Endodermal cell (in vitro differentiated cells): ENCODE results near the gene RBM20. TPM values are rescaled to one million over a fixed set of nuclear protein-coding genes. Genes with fewer than 3 reads are reported as not detected.
"Not testable (repeated sequence)": the region's sequence is repeated elsewhere in the genome, so short reads cannot be mapped to it uniquely, and the experiment has no call there.

Experiments
- DNase-seq: peaks from one replicate; pipeline ENCODE4 v3.0.0-alpha.2; 2017
- H3K27ac ChIP-seq: 2 replicates; pipeline ENCODE4 v1.5.1; 2013; ENCODE audit warnings: mild to moderate bottlenecking, low read depth, low read length, moderate library complexity
- H3K27me3 ChIP-seq: 2 replicates; pipeline ENCODE4 v1.6.1; 2013; ENCODE audit warnings: mild to moderate bottlenecking, low read length, moderate library complexity; ENCODE audit not compliant: insufficient read depth, control insufficient read depth, poor library complexity, severe bottlenecking
- H3K36me3 ChIP-seq: 2 replicates; pipeline ENCODE4 v1.7.0; 2013; ENCODE audit warnings: mild to moderate bottlenecking, low read length, moderate library complexity; ENCODE audit not compliant: control insufficient read depth, insufficient read depth
- H3K4me1 ChIP-seq: one replicate; pipeline ENCODE4 v1.7.0; 2013; ENCODE audit warnings: low read length; ENCODE audit not compliant: control insufficient read depth, insufficient read depth
- H3K4me3 ChIP-seq: 2 replicates; pipeline ENCODE4 v1.5.1; 2013; ENCODE audit warnings: mild to moderate bottlenecking, low read length, moderate library complexity
- H3K9ac ChIP-seq: 2 replicates; pipeline ENCODE4 v1.6.1; 2013; ENCODE audit warnings: mild to moderate bottlenecking, low read length, moderate library complexity; ENCODE audit not compliant: poor library complexity, severe bottlenecking; ENCODE audit errors: extremely low read depth
- H3K9me3 ChIP-seq: 2 replicates; pipeline ENCODE4 v1.6.1; 2013; ENCODE audit warnings: mild to moderate bottlenecking, low read length, moderate library complexity; ENCODE audit not compliant: control insufficient read depth
- H3K27ac Mint-ChIP-seq: 2 replicates; pipeline ENCODE4 v1.8.0; 2020; ENCODE audit warnings: mixed read lengths
- H3K27me3 Mint-ChIP-seq: 2 replicates; pipeline ENCODE4 v1.8.0; 2021; ENCODE audit warnings: mild to moderate bottlenecking, mixed read lengths; ENCODE audit not compliant: insufficient read depth
- H3K36me3 Mint-ChIP-seq: 2 replicates; pipeline ENCODE4 v1.8.0; 2020; ENCODE audit warnings: low read depth, mixed read lengths
- H3K4me1 Mint-ChIP-seq: 2 replicates; pipeline ENCODE4 v1.8.0; 2020; ENCODE audit warnings: mixed read lengths
- H3K4me3 Mint-ChIP-seq: 2 replicates; pipeline ENCODE4 v1.8.0; 2020; ENCODE audit warnings: mild to moderate bottlenecking, moderate library complexity, mixed read lengths
- H3K9me3 Mint-ChIP-seq: 2 replicates; pipeline ENCODE4 v1.8.0; 2020; ENCODE audit warnings: mild to moderate bottlenecking, mixed read lengths
- CTCF ChIP-seq: fragments of 200-600 bp; sonication (generic); conservative IDR thresholded peaks from 2 replicates; pipeline ENCODE4 v1.5.0; 2021; ENCODE audit warnings: antibody characterized with exemption, mild to moderate bottlenecking
- WGBS, 2 experiments: methylation state at CpG; one replicate each; pipeline versions ENCODE4 v1.1.5 to v1.1.7; 2013; ENCODE audit warnings: missing lambda C conversion rate in 2 of 2, mixed read lengths in 1 of 2; ENCODE audit not compliant: insufficient coverage in 1 of 2, insufficient read length in 1 of 2; 5-methylcytosine and 5-hydroxymethylcytosine counted together
- total RNA-seq, 2 donors: library from RNA; stranded (reverse); fragmentation: NEBNext Ultra II Directional in 1 of 2; extraction: Animal tissue kit (Norgen Biotek cat#: 25700) in 1 of 2; gene quantifications; 2 replicates in 1 of 2; 3 replicates in 1 of 2; pipeline ENCODE4 v1.2.1, GENCODE V29; 2021

RBM20 gene
- total RNA-seq, 2 donors from 2014 or later, result 6.2 to 7.0 TPM

GRCh38 chr10:110661292-110661691, 17.2 kb downstream of the RBM20 start:
- Histone ChIP-seq H3K9ac (no peak overlapping the region), H3K27me3 (no peaks in the 10 kb centered on the region), H3K9me3 (no peaks in the 10 kb centered on the region), H3K4me1 (no peaks in the 10 kb centered on the region), H3K36me3 (no peaks in the 10 kb centered on the region), H3K27ac (no peak overlapping the region), H3K4me3 (no peak overlapping the region)
- Mint-ChIP-seq H3K9me3 (no peaks in the 10 kb centered on the region), H3K27ac (no peak overlapping the region), H3K4me3 (no peak overlapping the region), H3K27me3 (no peaks in the 10 kb centered on the region), H3K36me3 (no peaks in the 10 kb centered on the region), H3K4me1 (peaks cover 11% of the 10 kb centered on the region)
- no peak for DNase-seq
- TF ChIP-seq CTCF, result no peak
- WGBS, 2 experiments, result 84 to 87% methylated on average over 5 of the region's 5 CpGs

- peaks cover 28% of the 10 kb centered on the region for H3K4me1 Mint-ChIP-seq
- DNase-seq, result peak; percentile 59
- Histone ChIP-seq H3K27ac (no peak overlapping the region), H3K27me3 (no peaks in the 10 kb centered on the region), H3K9ac (no peak overlapping the region), H3K4me1 (peaks cover 11% of the 10 kb centered on the region), H3K9me3 (no peaks in the 10 kb centered on the region), H3K4me3 (no peak overlapping the region), H3K36me3 (no peaks in the 10 kb centered on the region)
- H3K4me3 Mint-ChIP-seq, result no peak overlapping the region
- no peak for TF ChIP-seq CTCF
- WGBS, 2 experiments, result 83 to 92% methylated on average over 8 to 10 of the region's 10 CpGs
- H3K36me3 Mint-ChIP-seq, result no peaks in the 10 kb centered on the region
- no peaks in the 10 kb centered on the region for H3K9me3 Mint-ChIP-seq
- peaks cover 7% of the 10 kb centered on the region for H3K27me3 Mint-ChIP-seq
- peak overlapping the region; percentile 35 for H3K27ac Mint-ChIP-seq
Measured at GRCh38 chr10:110664483-110665420, 20.6 kb downstream of the RBM20 start.

- H3K27ac Mint-ChIP-seq, DNase-seq, H3K9me3 ChIP-seq, H3K4me3 Mint-ChIP-seq, H3K27ac ChIP-seq, H3K27me3 ChIP-seq, H3K36me3 Mint-ChIP-seq, H3K9ac ChIP-seq, H3K36me3 ChIP-seq, H3K9me3 Mint-ChIP-seq, H3K4me3 ChIP-seq: not testable (repeated sequence)
- Mint-ChIP-seq H3K27me3 (peaks cover 19% of the 10 kb centered on the region), H3K4me1 (peaks cover 28% of the 10 kb centered on the region)
- WGBS, 2 experiments, result 47 to 86% methylated on average over 1 to 2 of the region's 2 CpGs
- H3K4me1 ChIP-seq, result peaks cover 14% of the 10 kb centered on the region
Measured at GRCh38 chr10:110666259-110666658, 22.1 kb downstream of the RBM20 start.
